ENCODE results near the gene B4GALT6. TPM values are rescaled to one million over a fixed set of nuclear protein-coding genes. Genes with fewer than 3 reads are reported as not detected.

B4GALT6 gene
- total and polyA plus RNA-seq, 2 of the 13 experiments (the other 11 are each of a cell fraction or from before 2014, with no cell fraction given) = 1.9 to 3.3 TPM

GRCh38 chr18:31587529-31587928 is 96.9 kb downstream of the B4GALT6 start (continued):
- no peak for TF ChIP-seq ZBTB39 (CRISPR knock-in tag; IDR thresholded peaks at IDR 0.05)
- peak; percentile 84 for TF ChIP-seq CEBPG (CRISPR knock-in tag; IDR thresholded peaks at IDR 0.05)
- TF ChIP-seq FOXO1 (CRISPR knock-in tag; IDR thresholded peaks at IDR 0.05) = peak; percentile 54
- no peak for TF ChIP-seq ZBTB44 (CRISPR knock-in tag; IDR thresholded peaks at IDR 0.05)
- TF ChIP-seq ZNF597 (CRISPR knock-in tag; IDR thresholded peaks at IDR 0.05) = no peak
- TF ChIP-seq ARID5B (CRISPR knock-in tag; IDR thresholded peaks at IDR 0.05) = peak; percentile 83
- no peak for TF ChIP-seq ZNF34 (CRISPR knock-in tag; IDR thresholded peaks at IDR 0.05; ENCODE audit: borderline replicate concordance)
- TF ChIP-seq TSC22D2 (CRISPR knock-in tag; IDR thresholded peaks at IDR 0.05; ENCODE audit: borderline replicate concordance) = no peak
- peak; percentile 97 for TF ChIP-seq TEAD3 (CRISPR knock-in tag; optimal IDR thresholded peaks at IDR 0.05; ENCODE audit: borderline replicate concordance)
- TF ChIP-seq RXRA (CRISPR knock-in tag; IDR thresholded peaks at IDR 0.05) = peak; percentile 51; the same call in 1 of the 2 replicates
- TF ChIP-seq POGZ (CRISPR knock-in tag; IDR thresholded peaks at IDR 0.05) = 0 out of 2 replicates have a peak, but pooled peaks have one; percentile 17
- 0 out of 2 replicates have a peak, but pooled peaks have one; percentile 41 for TF ChIP-seq ONECUT2 (CRISPR knock-in tag; IDR thresholded peaks at IDR 0.05)
- peak; percentile 63; the same call in 1 of the 2 replicates for TF ChIP-seq HNF1A (IDR thresholded peaks at IDR 0.05; ENCODE audit: low read depth)
- TF ChIP-seq HNF1A (CRISPR knock-in tag; IDR thresholded peaks at IDR 0.05; ENCODE audit: borderline replicate concordance) = peak; percentile 85; the same call in 1 of the 2 replicates

Measured in HepG2 (cell line).